SK-N-SH (cell line): ENCODE measurements around the gene ACOX2. TPM values are rescaled to one million over a fixed set of nuclear protein-coding genes. Genes with fewer than 3 reads are reported as not detected.

Experiments
- CTCF ChIA-PET: fragments of 300-600, 350-600 bp; formaldehyde crosslinking; extraction: SDS; loops from one replicate; lab custom pipeline; 2021; lab: Yijun Ruan, JAX
- POLR2A ChIA-PET: fragments of 350-600 bp; sonication (Branson Sonifier 250); formaldehyde crosslinking; extraction: SDS; loops from one replicate; lab custom pipeline; 2020; ENCODE audit warnings: antibody characterized with exemption, inconsistent platforms; lab: Yijun Ruan, JAX
- DNase-seq: peaks from one replicate; pipeline ENCODE4 v3.0.0; 2012
- H2AFZ ChIP-seq: fragments of 200-600 bp; sonication (generic); 2 replicates; pipeline ENCODE4 v1.8.1; 2016; ENCODE audit warnings: antibody characterized with exemption, mild to moderate bottlenecking, low read depth
- H3F3A ChIP-seq: fragments of 200-600 bp; sonication (generic); replicated peaks from 2 replicates; pipeline ENCODE3; 2016; ENCODE audit warnings: antibody characterized with exemption, mild to moderate bottlenecking; ENCODE audit not compliant: insufficient read depth
- H3K27ac ChIP-seq, 2 experiments: fragments of 200-500 bp in 1 of 2; fragments of 200-600 bp in 1 of 2; sonication (Bioruptor generic) in 1 of 2; sonication (generic), shearing (Covaris generic) in 1 of 2; 2 replicates each; pipeline versions ENCODE4 v1.5.1 to v1.6.1; 2014 to 2016; ENCODE audit warnings: low read depth in 2 of 2, inconsistent platforms in 1 of 2, low read length in 1 of 2, mild to moderate bottlenecking in 1 of 2, mixed read lengths in 1 of 2
- H3K27me3 ChIP-seq: fragments of 200-600 bp; sonication (generic), shearing (Covaris generic); 2 replicates; pipeline ENCODE4 v1.6.1; 2016; ENCODE audit warnings: mixed run types; ENCODE audit not compliant: insufficient read depth
- H3K36me3 ChIP-seq, 2 experiments: fragments of 200-500 bp in 1 of 2; fragments of 200-600 bp in 1 of 2; sonication (Bioruptor generic) in 1 of 2; sonication (generic) in 1 of 2; replicated peaks in 1 of 2; 2 replicates each; pipeline versions ENCODE3 to v1.5.1; 2014 to 2016; ENCODE audit warnings: low read length in 1 of 2, mild to moderate bottlenecking in 1 of 2; ENCODE audit not compliant: insufficient read depth in 2 of 2, control insufficient read depth in 1 of 2
- H3K4me1 ChIP-seq, 2 experiments: fragments of 200-500 bp in 1 of 2; fragments of 200-600 bp in 1 of 2; sonication (Bioruptor generic) in 1 of 2; sonication (generic), shearing (Covaris generic) in 1 of 2; 2 replicates each; pipeline versions ENCODE4 v1.5.1 to v1.6.1; 2014 to 2016; ENCODE audit warnings: low read depth in 1 of 2, low read length in 1 of 2, mixed run types in 1 of 2; ENCODE audit not compliant: insufficient read depth in 2 of 2, control insufficient read depth in 1 of 2
- H3K4me2 ChIP-seq: fragments of 200-600 bp; sonication (generic), shearing (Covaris generic); 2 replicates; pipeline ENCODE4 v1.6.1; 2017; ENCODE audit warnings: mixed run types
- H3K4me3 ChIP-seq, 2 experiments: fragments of 200-500 bp in 1 of 2; fragments of 200-600 bp in 1 of 2; sonication (Bioruptor generic) in 1 of 2; sonication (generic), shearing (Covaris generic) in 1 of 2; 2 replicates each; pipeline versions ENCODE4 v1.5.1 to v1.8.1; 2014 to 2016; ENCODE audit warnings: low read depth in 2 of 2, inconsistent platforms in 1 of 2, low read length in 1 of 2, mild to moderate bottlenecking in 1 of 2, mixed read lengths in 1 of 2, moderate library complexity in 1 of 2
- H3K79me2 ChIP-seq: fragments of 200-600 bp; sonication (generic); 2 replicates; pipeline ENCODE4 v1.8.1; 2017; ENCODE audit warnings: mild to moderate bottlenecking; ENCODE audit not compliant: insufficient read depth
- H3K9ac ChIP-seq: fragments of 200-600 bp; sonication (generic); 2 replicates; pipeline ENCODE4 v1.6.1; 2017; ENCODE audit warnings: mixed run types
- H3K9me2 ChIP-seq: fragments of 200-600 bp; sonication (generic); 2 replicates; pipeline ENCODE4 v1.6.1; 2017; ENCODE audit warnings: mixed run types
- H3K9me3 ChIP-seq: fragments of 200-600 bp; sonication (generic); 2 replicates; pipeline ENCODE4 v1.6.1; 2017; ENCODE audit warnings: mixed run types, mild to moderate bottlenecking, moderate library complexity
- H4K20me1 ChIP-seq: fragments of 200-600 bp; sonication (generic); 2 replicates; pipeline ENCODE4 v1.6.1; 2017; ENCODE audit warnings: mild to moderate bottlenecking, mixed run types; ENCODE audit not compliant: insufficient read depth
- CHD2 ChIP-seq: fragments of 150-350 bp; IDR thresholded peaks from 2 replicates; pipeline ENCODE4 v1.6.1; 2018; ENCODE audit warnings: low read length; ENCODE audit not compliant: partially characterized antibody
- EP300 ChIP-seq, 2 experiments: IDR thresholded peaks; 2 replicates each; pipeline versions ENCODE4 v1.4.0 to v1.6.1; 2012; ENCODE audit warnings: borderline replicate concordance in 1 of 2, low read depth in 1 of 2, low read length in 1 of 2
- FOXM1 ChIP-seq: IDR thresholded peaks from 2 replicates; pipeline ENCODE4 v1.4.0; 2012; ENCODE audit warnings: low read depth, mild to moderate bottlenecking
- JUND ChIP-seq: IDR thresholded peaks from 2 replicates; pipeline ENCODE4 v1.4.0; 2012
- MAX ChIP-seq: IDR thresholded peaks from 2 replicates; pipeline ENCODE4 v1.4.0; 2012; ENCODE audit warnings: low read depth
- MEF2A ChIP-seq: IDR thresholded peaks from 2 replicates; pipeline ENCODE4 v1.4.0; 2012; ENCODE audit warnings: low read depth, borderline replicate concordance
- POLR2AphosphoS5 ChIP-seq: IDR thresholded peaks from 2 replicates; pipeline ENCODE4 v1.6.1; 2012; ENCODE audit warnings: low read depth, low read length
- RCOR1 ChIP-seq: fragments of 150-350 bp; IDR thresholded peaks from 2 replicates; pipeline ENCODE4 v1.6.1; 2017; ENCODE audit warnings: antibody characterized with exemption, low read length
- REST ChIP-seq: IDR thresholded peaks from 2 replicates; pipeline ENCODE4 v1.6.1; 2012; ENCODE audit warnings: mild to moderate bottlenecking, low read depth, low read length, moderate library complexity
- RXRA ChIP-seq: IDR thresholded peaks from 2 replicates; pipeline ENCODE4 v1.4.0; 2012; ENCODE audit warnings: low read depth, mild to moderate bottlenecking, borderline replicate concordance
- SMC3 ChIP-seq: IDR thresholded peaks from 2 replicates; pipeline ENCODE4 v1.6.1; 2012; ENCODE audit warnings: low read depth, low read length, improper control_type of control experiment
- TCF12 ChIP-seq: IDR thresholded peaks from 2 replicates; pipeline ENCODE4 v1.4.0; 2012
- USF1 ChIP-seq: IDR thresholded peaks from 2 replicates; pipeline ENCODE4 v1.4.0; 2012; ENCODE audit warnings: low read depth, borderline replicate concordance
- WGBS: methylation state at CpG from one replicate; pipeline ENCODE4 v1.1.6; 2017; ENCODE audit warnings: low lambda C conversion rate; 5-methylcytosine and 5-hydroxymethylcytosine counted together
- polyA plus RNA-seq, 3 experiments: library from polyadenylated mRNA; depleted of rRNA; stranded (reverse); fragments of >200 nt; gene quantifications; 2 replicates each; pipeline ENCODE4 v1.2.3, GENCODE V29; 2012
- TF ChIP-seq, protein P1 (sequence below): IDR thresholded peaks from 2 replicates; pipeline ENCODE4; 2012
- TF ChIP-seq, protein P2 (sequence below): fragments of 200-600 bp; sonication (generic); IDR thresholded peaks from 2 replicates; pipeline ENCODE4 v1.6.1; 2017; ENCODE audit warnings: antibody characterized with exemption, mild to moderate bottlenecking, moderate library complexity
- TF ChIP-seq, protein P3 (sequence below): fragments of 150-350 bp; IDR thresholded peaks from 2 replicates; pipeline ENCODE4 v1.6.1; 2017; ENCODE audit warnings: antibody characterized with exemption, low read length, low read depth, borderline replicate concordance

ACOX2 gene
- polyA plus RNA-seq, 1 of the 3 experiments (the other 2 are of a cell fraction): 9.0 TPM

- peak; percentile 44 for DNase-seq
- Histone ChIP-seq H3K27ac (peak overlapping the region; percentile 21 to 85; a peak in 3 of 4 replicates), H3K27me3 (no peaks in the 10 kb centered on the region), H3K4me1 (peaks cover 20 to 34% of the 10 kb centered on the region in 2 experiments; a peak in 3 of 4 replicates), H3K9me3 (no peaks in the 10 kb centered on the region), H2AFZ (peak overlapping the region; percentile 71; the same call in 1 of the 2 replicates), H3K9me2 (no peaks in the 10 kb centered on the region), H3K36me3 (no peaks in the 10 kb centered on the region), H3K79me2 (peaks cover 52% of the 10 kb centered on the region), H3K9ac (peak overlapping the region; percentile 74), H3K4me3 (peak overlapping the region; percentile 84), H3K4me2 (peak overlapping the region; percentile 85), H3F3A (peaks cover 8% of the 10 kb centered on the region), H4K20me1 (peaks cover 23% of the 10 kb centered on the region; the same call in 1 of the 2 replicates)
- WGBS: 4% methylated on average over 12 of the region's 15 CpGs
- TF ChIP-seq JUND: no peak
- POLR2A ChIA-PET: no interaction called here
- CTCF ChIA-PET: interaction anchor here (0.6 to 6.1 kb wide), 32 partner anchors 9 to 623 kb away, joined by 3 to 99 read pairs (median 5); partner anchors contain the start of genes ACOX2, HTD2, PXK and RPP14
These were observed 44.5 kb downstream of the ACOX2 start for GRCh38 chr3:58492494-58492905.

GRCh38 chr3:58491506-58492402 lies 45.2 kb downstream of the ACOX2 start, which contains the start of gene KCTD6:
KCTD6 (plus strand) TSS chr3:58492096; CDS start chr3:58498756, 6,660 bp downstream.
- no peaks in the 10 kb centered on the region for H3K27me3 ChIP-seq
- POLR2A ChIA-PET: interaction anchor here (0.6 to 1.2 kb wide), 2 partner anchors 59 to 285 kb away, joined by 3 read pairs; no protein-coding TSS in a partner anchor
- peak within 1 kb of the TSS; percentile 21 to 85; a peak in 3 of 4 replicates for H3K27ac ChIP-seq
- DNase-seq: peak; percentile 97
- H3K4me2 ChIP-seq: peak within 1 kb of the TSS; percentile 85
- no peaks in the 10 kb centered on the region for H3K9me2 ChIP-seq
- CTCF ChIA-PET: interaction anchor here (0.6 to 6.1 kb wide), 41 partner anchors 8 to 624 kb away, joined by 3 to 99 read pairs (median 4); partner anchors contain the start of genes ACOX2, HTD2, PXK and RPP14
- peaks cover 24 to 27% of the 10 kb centered on the region in 2 experiments for H3K4me1 ChIP-seq
- H3K4me3 ChIP-seq: peak within 1 kb of the TSS; percentile 84
- H3K9me3 ChIP-seq: no peaks in the 10 kb centered on the region
- peak within 1 kb of the TSS; percentile 97 for H2AFZ ChIP-seq
- H4K20me1 ChIP-seq: peaks cover 16% of the 10 kb centered on the region; the same call in 1 of the 2 replicates
- H3K9ac ChIP-seq: peak within 1 kb of the TSS; percentile 74
- no peaks in the 10 kb centered on the region for H3K36me3 ChIP-seq
- H3F3A ChIP-seq: peaks cover 8% of the 10 kb centered on the region
- WGBS: 6% methylated on average over 8 of the region's 104 CpGs
- peaks cover 44% of the 10 kb centered on the region for H3K79me2 ChIP-seq
- TF ChIP-seq SMC3: peak; percentile 64
- TF ChIP-seq, protein P1, sequence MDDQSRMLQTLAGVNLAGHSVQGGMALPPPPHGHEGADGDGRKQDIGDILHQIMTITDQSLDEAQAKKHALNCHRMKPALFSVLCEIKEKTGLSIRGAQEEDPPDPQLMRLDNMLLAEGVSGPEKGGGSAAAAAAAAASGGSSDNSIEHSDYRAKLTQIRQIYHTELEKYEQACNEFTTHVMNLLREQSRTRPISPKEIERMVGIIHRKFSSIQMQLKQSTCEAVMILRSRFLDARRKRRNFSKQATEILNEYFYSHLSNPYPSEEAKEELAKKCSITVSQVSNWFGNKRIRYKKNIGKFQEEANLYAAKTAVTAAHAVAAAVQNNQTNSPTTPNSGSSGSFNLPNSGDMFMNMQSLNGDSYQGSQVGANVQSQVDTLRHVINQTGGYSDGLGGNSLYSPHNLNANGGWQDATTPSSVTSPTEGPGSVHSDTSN: no peak
- no peak for TF ChIP-seq CHD2
- no peak for TF ChIP-seq MEF2A
- TF ChIP-seq FOXM1: no peak
- no peak; a peak in 1 of 4 replicates for TF ChIP-seq EP300 (IDR thresholded peaks at IDR 0.05; ENCODE audit: borderline replicate concordance in 1 of 2, low read depth in 1 of 2, low read length in 1 of 2)
- TF ChIP-seq USF1: no peak
- no peak for TF ChIP-seq JUND
- TF ChIP-seq POLR2AphosphoS5: peak; percentile 40
- TF ChIP-seq, protein P2, sequence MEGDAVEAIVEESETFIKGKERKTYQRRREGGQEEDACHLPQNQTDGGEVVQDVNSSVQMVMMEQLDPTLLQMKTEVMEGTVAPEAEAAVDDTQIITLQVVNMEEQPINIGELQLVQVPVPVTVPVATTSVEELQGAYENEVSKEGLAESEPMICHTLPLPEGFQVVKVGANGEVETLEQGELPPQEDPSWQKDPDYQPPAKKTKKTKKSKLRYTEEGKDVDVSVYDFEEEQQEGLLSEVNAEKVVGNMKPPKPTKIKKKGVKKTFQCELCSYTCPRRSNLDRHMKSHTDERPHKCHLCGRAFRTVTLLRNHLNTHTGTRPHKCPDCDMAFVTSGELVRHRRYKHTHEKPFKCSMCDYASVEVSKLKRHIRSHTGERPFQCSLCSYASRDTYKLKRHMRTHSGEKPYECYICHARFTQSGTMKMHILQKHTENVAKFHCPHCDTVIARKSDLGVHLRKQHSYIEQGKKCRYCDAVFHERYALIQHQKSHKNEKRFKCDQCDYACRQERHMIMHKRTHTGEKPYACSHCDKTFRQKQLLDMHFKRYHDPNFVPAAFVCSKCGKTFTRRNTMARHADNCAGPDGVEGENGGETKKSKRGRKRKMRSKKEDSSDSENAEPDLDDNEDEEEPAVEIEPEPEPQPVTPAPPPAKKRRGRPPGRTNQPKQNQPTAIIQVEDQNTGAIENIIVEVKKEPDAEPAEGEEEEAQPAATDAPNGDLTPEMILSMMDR: peak; percentile 57
- no peak for TF ChIP-seq TCF12
- no peak for TF ChIP-seq RXRA
- no peak for TF ChIP-seq RCOR1
- TF ChIP-seq, protein P3, sequence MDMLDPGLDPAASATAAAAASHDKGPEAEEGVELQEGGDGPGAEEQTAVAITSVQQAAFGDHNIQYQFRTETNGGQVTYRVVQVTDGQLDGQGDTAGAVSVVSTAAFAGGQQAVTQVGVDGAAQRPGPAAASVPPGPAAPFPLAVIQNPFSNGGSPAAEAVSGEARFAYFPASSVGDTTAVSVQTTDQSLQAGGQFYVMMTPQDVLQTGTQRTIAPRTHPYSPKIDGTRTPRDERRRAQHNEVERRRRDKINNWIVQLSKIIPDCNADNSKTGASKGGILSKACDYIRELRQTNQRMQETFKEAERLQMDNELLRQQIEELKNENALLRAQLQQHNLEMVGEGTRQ: no peak
- TF ChIP-seq MAX: peak; percentile 60
- TF ChIP-seq REST: no peak
